K562 (cell line): Measurements from ENCODE around the gene PRTFDC1. TPM values are rescaled to one million over a fixed set of nuclear protein-coding genes. Genes with fewer than 3 reads are reported as not detected.

Experiments used
- EZH2 ChIP-seq: IDR thresholded peaks from 2 replicates; pipeline ENCODE4 v1.6.1; 2012; ENCODE audit warnings: low read depth, mild to moderate bottlenecking, inconsistent platforms, low read length, borderline replicate concordance
- FOSL1 ChIP-seq: fragments of 200-800 bp; sonication (Bioruptor generic); conservative IDR thresholded peaks from 2 replicates; pipeline ENCODE4 v1.6.1; 2016; ENCODE audit warnings: missing genetic modification characterization, missing compliant biosample characterization
- FOXK2 ChIP-seq, 2 experiments: fragments of 450-650 bp; IDR thresholded peaks in 1 of 2; conservative IDR thresholded peaks in 1 of 2; 2 replicates each; pipeline ENCODE4 v1.6.1; 2016; ENCODE audit warnings: low read depth in 2 of 2, mild to moderate bottlenecking in 1 of 2
- GTF2E2 ChIP-seq: fragments of 200-800 bp; sonication (Bioruptor generic); IDR thresholded peaks from 2 replicates; pipeline ENCODE4 v1.6.1; 2016; ENCODE audit warnings: missing genetic modification characterization, missing compliant biosample characterization
- JUND ChIP-seq, 2 experiments: IDR thresholded peaks; 2 replicates in 1 of 2; 3 replicates in 1 of 2; pipeline ENCODE4 v1.6.1; 2011; ENCODE audit warnings: borderline replicate concordance in 2 of 2, low read depth in 2 of 2, low read length in 2 of 2, improper control_type of control experiment in 1 of 2, missing biosample characterization in 1 of 2, missing genetic modification characterization in 1 of 2, missing genetic modification reagents in 1 of 2
- LARP7 ChIP-seq: fragments of 450-650 bp; IDR thresholded peaks from 2 replicates; pipeline ENCODE4 v1.6.1; 2016
- MAZ ChIP-seq, 2 experiments: fragments of 450-650 bp in 1 of 2; sonication (generic) in 1 of 2; formaldehyde crosslinking; IDR thresholded peaks in 1 of 2; conservative IDR thresholded peaks in 1 of 2; 2 replicates each; pipeline versions ENCODE4 v1.4.0 to v1.5.0; 2020; ENCODE audit warnings: mild to moderate bottlenecking in 1 of 2, missing genetic modification reagents in 1 of 2
- NFRKB ChIP-seq: fragments of 450-650 bp; IDR thresholded peaks from 2 replicates; pipeline ENCODE4 v1.6.1; 2016; ENCODE audit warnings: low read depth
- PHTF2 ChIP-seq: fragments of 250-450 bp; sonication (Bioruptor Pico); IDR thresholded peaks from 2 replicates; pipeline ENCODE4 v1.5.0; 2021; ENCODE audit warnings: mild to moderate bottlenecking
- POLR2A ChIP-seq: fragments of 450-650 bp; conservative IDR thresholded peaks from 2 replicates; pipeline ENCODE4 v1.6.1; 2016
- TCF3 ChIP-seq: sonication (generic); formaldehyde crosslinking; IDR thresholded peaks from 2 replicates; pipeline ENCODE4 v1.4.0; 2020; ENCODE audit warnings: mild to moderate bottlenecking, missing genetic modification reagents
- ZSCAN29 ChIP-seq: fragments of 450-650 bp; IDR thresholded peaks from 2 replicates; pipeline ENCODE4 v1.6.1; 2017
- ZZZ3 ChIP-seq: fragments of 450-650 bp; IDR thresholded peaks from 2 replicates; pipeline ENCODE4 v1.6.1; 2016; ENCODE audit warnings: antibody characterized with exemption, mild to moderate bottlenecking, moderate library complexity
- polyA plus RNA-seq, 8 experiments: library from polyadenylated mRNA; depleted of rRNA in 4 of 8; stranded (reverse) in 5 of 8; unstranded in 3 of 8; fragments of >200 nt; fragmentation: Nextera tagmentation in 2 of 8; fragmentation: Illumina TruSeq in 1 of 8; extraction: Ambion mirVana in 2 of 8; extraction: Trizol in 1 of 8; gene quantifications; 2 replicates each; pipeline versions ENCODE4 v1.2.1 to v1.2.3, GENCODE V29; 2011 to 2014; ENCODE audit warnings: inconsistent platforms in 1 of 8, missing spikeins in 1 of 8
- total RNA-seq, 7 experiments: library from RNA; depleted of rRNA in 6 of 7; stranded (reverse); fragments of >200 nt in 6 of 7; fragmentation: Illumina TruSeq in 2 of 7; extraction: Trizol in 2 of 7; gene quantifications; 2 replicates each; pipeline versions ENCODE4 v1.2.1 to v1.2.3, GENCODE V29; 2011 to 2021; ENCODE audit warnings: low replicate concordance in 1 of 7
- TF ChIP-seq, protein P1 (sequence below): fragments of 250-450 bp; sonication (Bioruptor Pico); IDR thresholded peaks from 2 replicates; pipeline ENCODE4 v1.5.0; 2021; ENCODE audit warnings: mild to moderate bottlenecking, moderate library complexity
- TF ChIP-seq, protein P2 (sequence below): fragments of 450-650 bp; formaldehyde crosslinking; conservative IDR thresholded peaks from 2 replicates; pipeline ENCODE4 v1.4.0; 2022; ENCODE audit warnings: mild to moderate bottlenecking, missing genetic modification characterization
- TF ChIP-seq, protein P3 (sequence below), 2 experiments: fragments of 450-650 bp; IDR thresholded peaks; 2 replicates each; pipeline ENCODE4 v1.6.1; 2018; ENCODE audit warnings: mild to moderate bottlenecking in 2 of 2, low read depth in 1 of 2; ENCODE audit not compliant: partially characterized antibody in 2 of 2

Gene PRTFDC1
- total and polyA plus RNA-seq, 9 of the 15 experiments (the other 6 are each of a cell fraction or from before 2014, with no cell fraction given), result 7.0 to 27.6 (median 10.0) TPM

GRCh38 chr10:24866604-24867583 is 85.5 kb downstream of the PRTFDC1 start (continued):
- 0 out of 2 replicates have a peak, but pooled peaks have one; percentile 50 for TF ChIP-seq ZZZ3
- TF ChIP-seq, protein P1, sequence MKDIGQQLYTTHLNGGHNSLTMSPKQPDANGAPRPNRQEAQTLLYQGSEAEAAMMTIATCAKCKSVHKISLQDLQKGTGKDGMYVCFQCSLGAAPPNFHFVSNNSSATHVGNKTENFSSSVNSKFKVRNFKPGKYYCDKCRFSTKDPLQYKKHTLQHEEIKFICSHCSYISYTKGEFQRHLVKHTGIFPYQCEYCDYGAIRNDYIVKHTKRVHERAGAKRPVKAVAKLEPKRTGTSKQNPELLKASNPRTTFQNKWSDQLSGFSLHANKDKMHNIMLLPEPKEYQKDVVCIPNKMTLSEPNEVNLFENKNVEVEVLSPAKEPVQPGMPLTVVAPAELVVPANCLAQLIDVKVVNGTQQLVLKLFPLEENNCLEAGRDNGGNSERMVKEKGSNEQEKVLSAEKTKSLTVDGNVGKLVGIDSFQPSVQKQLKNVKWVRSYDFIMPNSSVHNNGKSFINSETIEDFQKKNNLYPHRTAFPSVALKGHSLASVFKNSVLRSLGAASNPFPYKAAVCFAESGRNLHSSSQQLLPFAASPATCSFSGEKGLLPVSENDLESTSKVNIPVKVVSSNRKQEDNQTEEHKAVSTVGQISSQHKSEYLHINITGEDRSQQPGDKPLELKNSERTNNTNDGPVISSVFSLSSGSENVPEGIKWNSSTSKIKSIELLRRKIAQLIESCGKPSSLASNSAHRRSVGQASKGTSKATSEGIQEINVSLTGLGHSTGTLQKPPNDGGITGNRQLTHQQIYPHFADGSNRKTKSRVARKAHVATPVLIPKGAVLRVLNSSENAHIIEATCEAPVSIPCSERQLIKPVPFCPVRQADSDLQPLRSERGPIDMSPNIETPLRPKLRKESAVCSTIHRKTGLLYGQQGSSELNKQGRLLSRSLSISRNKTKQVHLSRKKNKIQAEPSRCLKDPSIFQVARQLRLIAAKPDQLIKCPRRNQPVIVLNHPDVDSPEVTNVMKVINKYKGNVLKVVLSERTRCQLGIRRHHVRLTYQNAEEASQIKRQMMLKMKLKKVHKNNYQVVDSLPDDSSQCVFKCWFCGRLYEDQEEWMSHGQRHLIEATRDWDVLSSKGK (CRISPR knock-in tag), result no peak
- TF ChIP-seq EZH2, result no peak
- peak; percentile 95 for TF ChIP-seq LARP7
- TF ChIP-seq TCF3 (CRISPR knock-in tag), result no peak
- TF ChIP-seq PHTF2 (CRISPR knock-in tag), result no peak
- TF ChIP-seq FOXK2 (conservative IDR thresholded peaks at IDR 0.05 in 1 of 2, IDR thresholded peaks at IDR 0.05 in 1 of 2; ENCODE audit: low read depth in 2 of 2), result peak; percentile 37 to 47; a peak in 2 of 4 replicates
- TF ChIP-seq, protein P2, sequence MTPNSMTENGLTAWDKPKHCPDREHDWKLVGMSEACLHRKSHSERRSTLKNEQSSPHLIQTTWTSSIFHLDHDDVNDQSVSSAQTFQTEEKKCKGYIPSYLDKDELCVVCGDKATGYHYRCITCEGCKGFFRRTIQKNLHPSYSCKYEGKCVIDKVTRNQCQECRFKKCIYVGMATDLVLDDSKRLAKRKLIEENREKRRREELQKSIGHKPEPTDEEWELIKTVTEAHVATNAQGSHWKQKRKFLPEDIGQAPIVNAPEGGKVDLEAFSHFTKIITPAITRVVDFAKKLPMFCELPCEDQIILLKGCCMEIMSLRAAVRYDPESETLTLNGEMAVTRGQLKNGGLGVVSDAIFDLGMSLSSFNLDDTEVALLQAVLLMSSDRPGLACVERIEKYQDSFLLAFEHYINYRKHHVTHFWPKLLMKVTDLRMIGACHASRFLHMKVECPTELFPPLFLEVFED (CRISPR knock-in tag), result 0 out of 2 replicates have a peak, but pooled peaks have one; percentile 26
- TF ChIP-seq MAZ (CRISPR knock-in tag; conservative IDR thresholded peaks at IDR 0.05 in 1 of 2, IDR thresholded peaks at IDR 0.05 in 1 of 2), result peak in 1 of 2 experiments; percentile 19; a peak in 1 of 4 replicates
- TF ChIP-seq GTF2E2 (tag), result 0 out of 2 replicates have a peak, but pooled peaks have one; percentile 20
- TF ChIP-seq NFRKB, result peak; percentile 71
- TF ChIP-seq FOSL1 (tag), result peak; percentile 40; the same call in 1 of the 2 replicates
- TF ChIP-seq, protein P3, sequence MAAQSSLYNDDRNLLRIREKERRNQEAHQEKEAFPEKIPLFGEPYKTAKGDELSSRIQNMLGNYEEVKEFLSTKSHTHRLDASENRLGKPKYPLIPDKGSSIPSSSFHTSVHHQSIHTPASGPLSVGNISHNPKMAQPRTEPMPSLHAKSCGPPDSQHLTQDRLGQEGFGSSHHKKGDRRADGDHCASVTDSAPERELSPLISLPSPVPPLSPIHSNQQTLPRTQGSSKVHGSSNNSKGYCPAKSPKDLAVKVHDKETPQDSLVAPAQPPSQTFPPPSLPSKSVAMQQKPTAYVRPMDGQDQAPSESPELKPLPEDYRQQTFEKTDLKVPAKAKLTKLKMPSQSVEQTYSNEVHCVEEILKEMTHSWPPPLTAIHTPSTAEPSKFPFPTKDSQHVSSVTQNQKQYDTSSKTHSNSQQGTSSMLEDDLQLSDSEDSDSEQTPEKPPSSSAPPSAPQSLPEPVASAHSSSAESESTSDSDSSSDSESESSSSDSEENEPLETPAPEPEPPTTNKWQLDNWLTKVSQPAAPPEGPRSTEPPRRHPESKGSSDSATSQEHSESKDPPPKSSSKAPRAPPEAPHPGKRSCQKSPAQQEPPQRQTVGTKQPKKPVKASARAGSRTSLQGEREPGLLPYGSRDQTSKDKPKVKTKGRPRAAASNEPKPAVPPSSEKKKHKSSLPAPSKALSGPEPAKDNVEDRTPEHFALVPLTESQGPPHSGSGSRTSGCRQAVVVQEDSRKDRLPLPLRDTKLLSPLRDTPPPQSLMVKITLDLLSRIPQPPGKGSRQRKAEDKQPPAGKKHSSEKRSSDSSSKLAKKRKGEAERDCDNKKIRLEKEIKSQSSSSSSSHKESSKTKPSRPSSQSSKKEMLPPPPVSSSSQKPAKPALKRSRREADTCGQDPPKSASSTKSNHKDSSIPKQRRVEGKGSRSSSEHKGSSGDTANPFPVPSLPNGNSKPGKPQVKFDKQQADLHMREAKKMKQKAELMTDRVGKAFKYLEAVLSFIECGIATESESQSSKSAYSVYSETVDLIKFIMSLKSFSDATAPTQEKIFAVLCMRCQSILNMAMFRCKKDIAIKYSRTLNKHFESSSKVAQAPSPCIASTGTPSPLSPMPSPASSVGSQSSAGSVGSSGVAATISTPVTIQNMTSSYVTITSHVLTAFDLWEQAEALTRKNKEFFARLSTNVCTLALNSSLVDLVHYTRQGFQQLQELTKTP (IDR thresholded peaks at IDR 0.05; ENCODE audit: low read depth in 1 of 2, partially characterized antibody in 2 of 2), result peak in 1 of 2 experiments; percentile 20
- peak; percentile 75; the same call in 1 of the 2 replicates for TF ChIP-seq JUND (IDR thresholded peaks at IDR 0.05; ENCODE audit: borderline replicate concordance, low read depth, low read length)
- TF ChIP-seq JUND (tag; IDR thresholded peaks at IDR 0.05; ENCODE audit: borderline replicate concordance, low read depth, low read length), result peak; percentile 63; the same call in 2 of the 3 replicates
- no peak for TF ChIP-seq ZSCAN29
- TF ChIP-seq POLR2A, result peak; percentile 45; the same call in 1 of the 2 replicates
- TF ChIP-seq, all 486 proteins: peak for 62
